Measurements from ENCODE around the gene ZNF587. TPM values are rescaled to one million over a fixed set of nuclear protein-coding genes. Genes with fewer than 3 reads are reported as not detected.

Gene ZNF587
- 33.7 and 35.8 TPM in 2 replicates for total RNA-seq

DNA sequence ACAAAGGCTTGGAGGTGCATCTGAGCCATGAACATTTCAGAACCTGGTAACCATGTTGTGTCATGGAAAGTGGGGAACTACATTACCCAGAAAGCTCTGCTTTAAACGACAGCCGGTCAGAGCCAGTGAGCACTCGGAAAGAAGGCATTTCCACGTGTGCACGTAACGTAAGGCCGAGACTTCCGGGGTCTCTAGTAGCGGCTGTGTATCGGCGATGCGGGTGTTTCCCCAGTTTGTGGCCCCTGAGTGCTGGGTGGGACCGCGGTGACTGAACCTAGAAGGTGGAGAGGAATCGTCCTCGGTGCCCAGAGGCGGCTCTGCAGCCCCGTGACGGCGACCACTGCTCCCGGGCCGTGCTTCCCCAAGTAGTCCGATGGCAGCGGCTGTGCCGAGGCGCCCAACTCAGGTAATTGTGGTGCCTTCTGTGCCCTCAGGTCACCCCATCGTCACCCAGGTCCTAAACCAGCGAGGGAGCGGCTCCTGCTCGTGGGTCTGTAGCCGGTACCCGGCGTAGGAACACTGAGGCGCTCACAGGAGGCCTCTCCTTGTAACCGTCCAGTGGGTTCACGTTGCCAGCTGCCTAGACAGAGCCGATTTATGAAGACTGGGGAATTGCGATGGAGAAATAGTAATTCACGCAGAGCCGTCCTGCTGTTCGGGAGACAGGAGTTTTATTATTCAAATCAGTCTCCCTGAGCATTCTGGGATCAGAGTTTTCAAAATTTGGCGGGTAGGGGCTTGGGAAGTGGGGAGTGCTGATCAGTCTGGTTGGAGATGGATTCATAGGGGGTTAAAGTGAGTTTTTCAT is at the start of gene ZNF587:
Gene ZNF587 (plus strand): TSS at position 194 of the 808 bp plus-strand sequence. CDS start 180 bp downstream, at position 374.

DNA sequence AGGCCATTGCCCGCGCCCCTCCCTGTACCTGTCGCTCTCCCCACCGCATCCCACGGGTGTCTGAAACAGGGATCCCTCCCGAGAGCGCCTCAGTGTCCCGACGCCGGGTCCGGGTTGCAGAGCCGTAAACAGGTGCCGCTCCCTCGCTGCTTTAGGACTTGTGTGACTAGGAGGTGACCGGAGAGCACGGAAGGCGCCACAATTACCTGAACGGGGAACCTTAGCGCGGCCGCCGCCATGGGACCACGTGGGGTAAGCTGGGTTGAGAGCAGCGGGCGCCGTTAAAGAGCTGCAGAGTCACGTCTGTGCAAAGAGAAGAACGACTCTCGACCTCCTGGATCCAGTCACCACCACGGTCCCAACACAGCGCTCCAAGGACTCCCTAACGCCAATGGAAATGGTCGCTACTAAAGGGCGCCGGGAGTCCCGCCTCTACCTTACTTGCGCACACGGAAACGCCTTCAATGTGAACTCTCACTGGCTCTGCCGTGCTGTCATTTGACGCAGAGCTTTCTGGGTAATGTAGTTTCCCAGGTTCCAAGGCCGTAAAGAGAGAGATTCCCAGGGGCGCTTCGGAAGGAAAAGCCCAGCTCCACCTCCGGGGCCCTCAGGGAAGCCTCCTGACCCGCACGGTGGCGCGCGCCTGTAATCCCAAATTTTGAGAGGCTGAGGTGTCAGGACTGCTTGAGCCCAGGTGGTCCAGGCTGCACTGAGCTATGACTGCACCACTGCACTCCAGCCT is 35.0 kb upstream of the ZNF587 start, which contains the start of gene ZNF552:
Gene ZNF552 (minus strand): TSS at position 409 of the 742 bp plus-strand sequence. CDS start 170 bp downstream, at position 239.

DNA sequence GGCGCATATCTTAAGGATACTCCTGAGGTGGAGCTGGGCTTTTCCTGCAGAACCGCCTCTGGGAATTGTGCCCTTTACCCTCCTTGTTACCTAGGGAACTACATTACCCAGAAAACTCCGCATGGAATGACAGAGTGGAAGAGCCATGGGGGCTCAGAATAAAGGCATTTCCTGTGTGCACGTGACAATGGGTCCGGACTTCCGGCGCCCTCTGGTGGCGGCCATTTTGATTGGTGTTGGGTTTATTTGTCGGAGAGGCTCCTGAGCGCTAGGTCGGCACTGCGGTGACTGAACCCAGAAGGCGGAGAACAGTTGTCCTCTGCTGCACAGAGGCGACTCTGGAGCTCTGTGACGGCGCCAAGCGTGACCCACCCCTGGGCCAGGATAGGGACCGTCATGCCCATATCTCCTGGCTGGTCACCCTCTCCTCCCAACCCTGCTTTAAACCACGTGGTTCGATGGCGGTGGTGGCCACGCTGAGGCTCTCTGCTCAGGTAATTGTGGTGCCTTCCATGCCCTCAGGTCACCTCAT is 19.5 kb upstream of the ZNF587 start, which contains the start of gene ZNF587B:
Gene ZNF587B (plus strand): TSS at position 229 of the 532 bp plus-strand sequence. CDS start 230 bp downstream, at position 459.

DNA sequence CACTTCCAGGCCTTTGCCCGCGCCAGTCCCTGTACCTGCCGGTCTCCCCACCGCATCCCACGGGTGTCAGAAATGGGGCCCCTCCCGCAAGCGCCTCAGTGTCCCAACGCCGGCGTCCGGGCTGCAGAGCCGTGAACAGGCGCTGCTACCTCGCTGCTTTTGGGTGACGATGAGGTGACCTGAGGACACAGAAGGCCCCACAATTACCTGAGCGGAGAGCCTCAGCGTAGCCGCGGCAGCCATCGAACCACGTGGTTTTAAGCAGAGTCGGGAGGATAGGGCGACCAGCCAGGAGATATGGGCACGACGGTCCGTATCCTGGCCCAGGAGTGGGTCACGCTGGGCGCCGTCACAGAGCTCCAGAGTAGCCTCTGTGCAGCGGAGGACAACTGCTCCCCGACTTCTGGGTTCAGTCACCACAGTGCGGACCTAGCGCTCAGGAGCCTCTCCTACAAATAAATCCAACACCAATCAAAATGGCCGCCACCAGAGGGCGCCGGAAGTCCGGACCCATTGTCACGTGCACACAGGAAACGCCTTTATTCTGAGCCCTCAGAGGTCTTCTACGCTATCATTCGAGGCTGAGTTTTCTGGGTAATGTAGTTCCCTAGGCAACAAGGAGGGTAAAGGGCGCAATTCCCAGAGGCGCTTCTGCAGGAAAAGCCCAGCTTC is 39.0 kb downstream of the ZNF587 start, which contains the start of gene ZNF814:
Gene ZNF814 (minus strand): TSS at position 478 of the 672 bp plus-strand sequence. CDS start 235 bp downstream, at position 243.

Other genes starting within 250 kb of the ZNF587 start
- 2.1 and 2.3 TPM in 2 replicates for gene ZNF530, start 250.0 kb upstream of the ZNF587 start, total RNA-seq
- 20.7 and 21.9 TPM in 2 replicates for gene ZNF134, start 235.6 kb upstream of the ZNF587 start, total RNA-seq
- gene ZNF211, start 216.7 kb upstream of the ZNF587 start, total RNA-seq: 10.8 and 11.0 TPM in 2 replicates
- 0.07 TPM in 1 of 2 replicates, not detected in the other for gene ZSCAN4, start 180.9 kb upstream of the ZNF587 start, total RNA-seq
- gene ZNF551, start 167.9 kb upstream of the ZNF587 start, total RNA-seq: 5.3 and 5.7 TPM in 2 replicates
- gene ZNF154, start 140.7 kb upstream of the ZNF587 start, total RNA-seq: 7.0 and 8.1 TPM in 2 replicates
- gene ZNF671, start 122.2 kb upstream of the ZNF587 start, total RNA-seq: 9.5 and 11.7 TPM in 2 replicates
- 13.2 and 14.1 TPM in 2 replicates for gene ZNF776, start 103.0 kb upstream of the ZNF587 start, total RNA-seq
- 13.7 and 15.0 TPM in 2 replicates for gene ZNF586, start 80.2 kb upstream of the ZNF587 start, total RNA-seq
- gene ZNF552, start 34.9 kb upstream of the ZNF587 start, total RNA-seq: 4.3 and 4.4 TPM in 2 replicates
- gene ZNF587B, start 19.6 kb upstream of the ZNF587 start, total RNA-seq: 20.1 and 23.4 TPM in 2 replicates
- 6.6 and 8.0 TPM in 2 replicates for gene ZNF814, start 39.2 kb downstream of the ZNF587 start, total RNA-seq
- gene ZNF417, start 66.7 kb downstream of the ZNF587 start, total RNA-seq: 20.2 and 25.7 TPM in 2 replicates
- 5.7 and 6.2 TPM in 2 replicates for gene ZNF418, start 85.5 kb downstream of the ZNF587 start, total RNA-seq
- 4.0 and 4.9 TPM in 2 replicates for gene ZNF256, start 97.8 kb downstream of the ZNF587 start, total RNA-seq
- not detected in 2 replicates for gene C19orf18, start 124.7 kb downstream of the ZNF587 start, total RNA-seq
- gene ZNF606, start 153.0 kb downstream of the ZNF587 start, total RNA-seq: 11.5 and 12.5 TPM in 2 replicates
- 0.46 TPM in 1 of 2 replicates, not detected in the other for gene ZSCAN1, start 184.2 kb downstream of the ZNF587 start, total RNA-seq
- 5.1 and 6.1 TPM in 2 replicates for gene ZNF135, start 209.4 kb downstream of the ZNF587 start, total RNA-seq
- 55.8 and 67.1 TPM in 2 replicates for gene ZSCAN18, start 248.4 kb downstream of the ZNF587 start, total RNA-seq

All from smooth muscle cell of the pulmonary artery (primary cell).